Cortex of kidney (tissue), 1 donor: ENCODE measurements around the gene SPINK1.
"Not testable (repeated sequence)": the region's sequence is repeated elsewhere in the genome, so short reads cannot be mapped to it uniquely, and the experiment has no call there.

Experiments
- DNase-seq: peaks from one replicate; lab custom pipeline; 2025; lab: John Stamatoyannopoulos, UW

Gene SPINK1

DNA sequence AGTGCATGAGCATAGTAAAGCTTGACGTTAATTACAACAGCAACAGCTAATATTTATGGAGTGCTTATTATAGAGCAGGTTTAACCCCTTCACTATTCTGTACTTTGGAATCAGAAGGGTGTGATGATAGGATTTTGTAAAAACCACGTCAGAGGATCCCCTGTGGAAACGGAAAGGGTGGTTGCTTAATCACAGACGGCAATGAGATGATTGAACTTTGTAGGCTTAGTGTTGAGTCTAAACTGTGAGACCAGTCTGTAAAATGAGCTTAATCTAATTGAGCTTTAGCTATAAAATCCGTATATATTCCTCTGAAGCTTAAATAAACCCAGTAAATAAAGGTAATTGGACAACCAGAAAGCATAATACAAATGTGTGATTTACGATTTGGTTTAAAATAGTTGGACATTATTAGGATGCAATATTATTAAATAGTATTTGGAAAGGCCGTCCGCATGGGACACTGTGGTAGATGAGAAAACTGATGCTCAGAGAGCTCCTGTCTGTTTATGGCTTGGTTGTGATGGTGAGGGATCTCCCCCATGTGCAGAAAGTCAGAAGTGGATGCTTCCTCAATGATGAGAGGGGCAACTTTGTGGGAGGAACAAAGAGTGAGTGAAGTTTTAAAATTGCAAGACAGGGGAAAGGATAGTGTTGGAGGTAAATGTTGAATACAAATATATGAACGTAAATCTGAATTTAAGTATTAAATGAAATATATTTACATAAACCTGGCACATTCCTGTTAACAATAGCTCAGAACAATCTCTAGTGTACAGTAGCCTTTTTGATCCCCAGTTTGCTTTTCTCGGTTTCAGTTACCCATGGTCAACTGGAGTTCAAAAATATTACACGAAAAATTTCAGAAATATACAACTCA is 23.7 kb upstream of the SPINK1 start:
- DNase-seq, result no peak

GRCh38 chr5:147854331-147854730 is 22.9 kb upstream of the SPINK1 start:
- no peak for DNase-seq

- DNase-seq, result no peak
These were observed 22.0 kb upstream of the SPINK1 start for GRCh38 chr5:147853372-147853987.

DNA sequence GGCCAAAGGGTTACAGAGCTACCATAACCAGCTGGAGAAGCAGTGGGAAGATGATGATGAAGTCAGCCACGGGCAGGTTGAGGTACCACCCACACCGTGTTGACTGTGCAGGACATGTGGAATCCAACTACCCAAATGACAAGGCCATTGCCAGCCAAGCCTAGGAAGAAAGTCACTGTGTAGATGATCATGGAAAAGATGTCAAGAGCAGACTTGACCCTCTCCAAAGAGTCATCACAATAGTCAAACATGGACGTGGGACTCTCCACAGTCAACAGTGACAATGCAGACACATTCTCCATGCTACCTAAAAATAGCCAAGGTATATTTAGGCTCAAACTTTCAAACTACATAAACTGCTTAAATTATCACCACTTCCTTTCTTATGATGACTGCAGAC is 20.9 kb upstream of the SPINK1 start:
- no peak for DNase-seq

DNA sequence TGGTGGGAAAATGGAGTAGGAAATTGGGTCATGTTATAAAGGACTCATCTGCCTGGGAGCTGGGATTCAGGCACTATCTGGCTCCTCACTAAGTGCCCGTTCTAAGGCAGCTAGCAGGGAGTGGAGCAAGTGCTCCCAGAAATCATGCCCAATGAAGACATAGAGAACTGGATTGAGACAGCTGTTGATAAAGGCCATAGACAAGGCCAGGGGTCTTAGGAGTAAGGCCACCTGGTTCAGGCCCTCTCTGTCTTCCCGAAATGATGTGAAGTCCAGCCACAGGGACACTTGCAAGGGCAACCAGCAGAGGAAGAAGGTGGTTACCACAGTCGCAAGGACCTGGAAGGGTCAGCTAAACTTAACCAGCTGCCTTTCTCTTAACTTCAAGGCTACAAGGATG is 20.1 kb upstream of the SPINK1 start:
- DNase-seq, result no peak

- DNase-seq, result no peak
These were observed 17.8 kb upstream of the SPINK1 start for GRCh38 chr5:147849226-147849625.

GRCh38 chr5:147845618-147846017 is 14.1 kb upstream of the SPINK1 start:
- DNase-seq, result no peak

DNA sequence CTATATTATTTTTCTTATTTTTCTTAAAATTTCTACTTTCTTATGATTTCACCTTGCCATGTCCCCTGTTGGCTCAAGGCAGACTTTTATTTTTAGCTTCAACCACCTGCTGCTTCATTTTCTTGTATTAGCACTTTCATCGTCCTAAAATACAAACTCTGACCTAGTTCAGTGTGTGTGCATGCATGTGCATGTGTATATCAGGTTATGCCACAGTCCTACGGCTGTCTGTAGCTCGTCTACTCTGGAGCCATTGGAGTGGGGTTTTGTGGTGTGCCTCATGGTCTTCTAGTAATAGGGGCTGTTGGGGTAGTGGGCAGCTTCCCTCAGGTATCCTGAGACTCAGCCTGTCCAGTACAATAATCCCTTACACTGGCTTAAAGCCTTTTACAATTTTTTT is 13.4 kb upstream of the SPINK1 start:
- DNase-seq, result no peak

DNA sequence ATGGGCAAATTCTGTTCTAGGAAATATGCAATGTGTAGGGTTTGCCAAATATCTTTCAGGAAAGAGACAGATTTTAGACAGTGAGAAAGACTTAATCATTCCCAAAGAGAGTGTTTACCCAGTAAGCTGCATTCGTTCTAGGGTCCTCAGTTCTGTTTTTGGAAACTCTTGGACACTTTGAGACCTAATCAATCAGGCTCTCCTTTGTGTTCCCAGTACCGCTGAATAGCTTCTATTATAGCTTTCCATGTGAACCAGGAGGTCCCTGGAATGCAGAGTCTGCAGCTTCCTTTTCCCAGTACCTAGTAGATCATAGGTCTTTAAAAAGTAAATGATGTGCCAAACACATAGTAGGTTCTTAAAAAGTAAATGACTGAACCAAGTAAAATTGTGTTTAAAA is 11.4 kb upstream of the SPINK1 start:
- DNase-seq, result no peak

- DNase-seq, result no peak
These were observed 5.0 kb upstream of the SPINK1 start for GRCh38 chr5:147836439-147836838.

DNA sequence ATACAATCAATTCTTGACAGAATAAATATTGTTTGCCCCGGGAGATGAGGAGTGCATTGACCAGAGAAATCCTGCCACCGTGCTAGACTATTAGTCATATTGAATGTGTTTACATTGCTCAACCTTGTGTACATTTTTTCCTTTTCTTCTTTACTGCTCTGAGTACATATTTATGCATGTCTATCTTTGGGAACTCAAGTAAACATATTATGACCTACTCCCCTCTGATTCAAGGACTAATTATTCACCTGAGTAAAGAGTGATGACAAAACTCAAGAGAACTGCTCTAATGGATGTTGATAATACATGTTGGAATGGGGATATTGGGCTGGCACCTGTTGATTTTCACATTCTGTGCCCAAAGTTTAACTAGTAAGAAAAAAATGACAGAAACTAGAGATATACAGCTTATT is 3.9 kb upstream of the SPINK1 start:
- DNase-seq, result no peak

DNA sequence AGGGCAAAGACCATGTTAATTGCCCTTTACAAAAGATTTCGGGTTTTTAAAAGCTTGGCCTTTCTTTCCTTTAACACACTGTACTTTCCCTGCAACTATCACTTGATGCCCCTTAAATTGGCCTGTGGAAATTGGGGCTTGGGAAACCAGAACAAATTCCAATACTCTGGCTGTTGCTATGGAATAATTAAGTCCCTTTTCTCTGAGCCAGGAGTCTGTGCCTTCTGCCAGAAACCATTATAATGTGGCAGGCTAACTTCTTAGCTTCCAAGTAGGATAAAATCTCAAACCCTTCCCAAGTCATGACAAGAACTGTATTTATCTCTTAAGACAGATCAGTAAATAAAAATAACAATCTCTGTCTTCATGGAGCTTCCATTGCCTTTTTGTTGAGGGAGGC is 1.1 kb upstream of the SPINK1 start:
- no peak for DNase-seq

GRCh38 chr5:147830035-147830434 is 1.4 kb downstream of the SPINK1 start:
- DNase-seq, result no peak

DNA sequence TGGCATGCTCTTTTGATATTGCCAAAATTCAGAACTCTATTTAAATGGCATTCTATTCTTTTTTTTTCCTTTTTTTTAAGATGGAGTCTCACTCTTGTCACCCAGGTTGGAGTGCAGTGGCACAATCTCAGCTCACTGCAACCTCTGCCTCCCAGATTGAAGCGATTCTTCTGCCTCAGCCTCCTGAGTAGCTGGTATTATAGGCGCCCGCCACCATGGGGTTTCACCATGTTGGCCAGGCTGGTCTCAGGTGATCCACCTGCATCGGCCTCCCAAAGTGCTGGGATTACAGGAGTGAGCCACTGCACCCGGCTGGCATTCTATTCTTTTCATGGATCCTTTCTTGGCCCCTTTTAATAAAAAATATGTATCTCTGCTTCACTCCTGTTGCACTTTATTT is 4.5 kb downstream of the SPINK1 start:
- DNase-seq, result not testable (repeated sequence)

DNA sequence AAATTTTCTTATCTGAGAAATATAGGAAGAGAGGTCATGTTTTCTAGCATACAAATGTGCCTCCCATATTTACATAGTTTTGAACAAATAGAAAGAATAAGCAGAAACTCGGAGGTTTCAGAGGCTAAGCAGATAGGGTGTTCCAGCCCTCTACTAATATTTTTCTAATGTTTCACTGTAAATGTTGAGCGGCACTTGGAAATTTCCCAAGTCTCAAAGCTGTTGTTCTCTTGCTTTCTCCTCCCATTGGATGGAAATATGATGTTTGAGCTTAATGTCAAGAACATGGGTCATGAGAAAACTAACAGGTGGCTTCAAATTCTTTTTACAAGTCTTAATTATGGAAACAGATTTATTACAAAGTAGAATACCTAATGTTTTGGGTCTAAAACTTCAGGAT is 5.1 kb downstream of the SPINK1 start:
- no peak for DNase-seq

DNA sequence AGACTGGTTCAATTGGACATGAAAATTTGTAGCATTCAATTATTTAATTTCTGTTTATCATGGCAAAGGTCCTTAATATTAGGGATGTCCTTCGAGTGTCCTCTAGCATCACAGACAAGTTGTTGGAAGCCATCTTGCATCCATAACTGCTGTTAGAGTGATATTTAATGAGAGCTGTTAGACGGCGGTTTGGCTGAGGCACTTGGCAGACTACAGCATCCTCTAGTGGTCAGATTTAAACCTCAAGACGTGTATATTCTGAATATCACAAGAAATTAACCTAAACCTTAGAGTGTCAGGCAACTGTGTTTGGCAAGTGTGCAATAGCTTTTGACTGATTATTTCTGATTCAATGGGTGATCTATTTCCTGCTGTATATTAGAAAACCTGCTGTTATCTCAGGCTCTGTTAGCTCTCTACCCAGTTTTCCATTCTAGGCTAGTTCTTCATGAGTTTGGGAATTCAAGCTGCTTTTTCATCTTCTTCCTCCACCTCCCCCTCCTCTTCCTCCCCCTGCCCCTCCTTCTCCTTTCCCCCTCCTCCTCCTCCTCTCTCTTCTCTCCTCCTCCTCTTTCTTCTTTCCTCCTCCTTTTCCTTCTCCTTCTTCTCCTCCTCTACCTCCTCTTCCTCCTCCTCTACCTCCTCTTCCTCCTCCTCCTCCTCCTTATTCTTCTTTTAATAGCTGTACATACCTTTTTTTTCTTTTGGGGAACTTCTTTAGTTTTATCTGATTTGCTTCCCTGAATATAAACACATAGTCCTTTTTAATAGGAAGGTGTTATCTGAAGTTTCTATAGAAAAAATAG is 8.6 kb downstream of the SPINK1 start:
- no peak for DNase-seq

DNA sequence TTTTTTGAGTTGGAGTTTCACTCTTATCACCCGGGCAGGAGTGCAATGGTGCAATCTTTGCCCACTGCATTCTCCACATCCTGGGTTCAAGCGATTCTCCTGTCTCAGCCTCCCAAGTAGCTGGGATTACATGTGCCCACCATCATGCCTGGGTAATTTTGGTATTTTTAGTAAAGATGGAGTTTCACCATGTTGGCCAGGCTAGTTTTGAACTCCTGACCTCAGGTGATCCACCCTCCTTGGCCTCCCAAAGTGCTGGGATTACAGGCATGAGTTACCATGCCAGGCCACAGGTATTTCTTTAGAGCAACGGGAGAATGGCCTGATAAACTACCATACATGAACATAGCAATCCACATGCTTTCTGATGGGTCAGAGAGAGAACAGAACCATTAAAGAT is 9.2 kb downstream of the SPINK1 start:
- DNase-seq, result not testable (repeated sequence)

DNA sequence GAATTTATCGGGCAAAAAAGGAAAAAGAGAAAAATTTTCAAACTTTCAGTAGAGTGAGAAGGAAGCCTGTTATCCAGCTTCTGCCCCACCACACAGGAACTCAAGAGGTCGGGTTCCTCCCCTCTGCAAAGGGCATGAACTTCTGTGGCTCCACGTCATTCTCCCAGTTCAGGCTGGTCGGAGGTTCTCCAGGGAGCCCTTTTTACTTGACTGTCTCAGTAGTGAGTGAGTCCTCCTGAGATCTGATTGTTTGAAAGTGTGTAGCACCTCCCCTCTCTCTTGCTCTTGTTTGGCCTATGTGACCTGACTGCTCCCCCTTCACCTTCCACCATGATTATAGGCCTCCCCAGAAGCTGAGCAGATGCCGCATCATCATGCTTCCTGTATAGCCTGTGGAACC is 9.7 kb downstream of the SPINK1 start:
- DNase-seq, result no peak

DNA sequence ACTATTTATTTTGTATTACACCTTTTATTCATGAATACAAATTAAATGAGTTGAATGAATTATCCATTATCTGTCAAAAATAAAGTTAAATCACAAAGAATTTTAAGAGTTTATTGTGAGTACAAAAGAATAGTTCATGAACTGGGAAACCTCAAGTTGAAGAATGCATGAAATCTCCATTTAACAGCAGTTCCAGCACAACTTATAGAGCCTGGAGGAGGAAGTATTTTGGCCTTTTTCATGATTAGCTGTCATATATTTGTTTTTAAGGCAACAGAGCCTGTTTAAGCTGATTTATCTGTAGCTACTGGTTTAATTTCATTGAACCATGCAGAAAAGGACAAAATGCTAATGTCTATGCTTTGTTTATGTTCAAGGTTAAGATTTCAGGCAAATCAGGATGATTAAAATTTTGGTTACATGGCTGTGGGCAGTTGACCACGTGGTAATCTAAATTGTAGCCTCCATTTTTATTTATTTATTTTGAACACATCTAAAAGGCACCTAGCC is 12.2 kb downstream of the SPINK1 start:
- DNase-seq, result no peak

DNA sequence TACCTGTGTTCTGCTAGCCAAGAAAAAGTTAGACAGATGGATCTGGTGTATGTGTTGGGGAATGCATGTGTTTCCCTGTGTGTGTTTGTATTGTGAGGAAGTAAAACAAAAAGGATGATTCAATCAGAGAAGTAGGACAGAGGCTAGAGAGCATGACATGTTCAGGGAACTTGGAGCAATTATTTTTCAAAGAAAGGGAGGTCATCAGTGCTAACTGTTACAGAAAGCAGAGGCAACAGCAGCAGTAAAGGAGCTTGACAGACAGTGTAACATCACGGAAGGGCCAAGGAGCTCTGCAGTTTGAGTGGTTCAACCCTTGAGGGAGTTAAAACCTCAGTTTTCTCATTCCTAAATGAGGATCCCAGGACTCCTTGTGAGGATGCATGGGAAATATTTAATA is 13.2 kb downstream of the SPINK1 start:
- no peak for DNase-seq

DNA sequence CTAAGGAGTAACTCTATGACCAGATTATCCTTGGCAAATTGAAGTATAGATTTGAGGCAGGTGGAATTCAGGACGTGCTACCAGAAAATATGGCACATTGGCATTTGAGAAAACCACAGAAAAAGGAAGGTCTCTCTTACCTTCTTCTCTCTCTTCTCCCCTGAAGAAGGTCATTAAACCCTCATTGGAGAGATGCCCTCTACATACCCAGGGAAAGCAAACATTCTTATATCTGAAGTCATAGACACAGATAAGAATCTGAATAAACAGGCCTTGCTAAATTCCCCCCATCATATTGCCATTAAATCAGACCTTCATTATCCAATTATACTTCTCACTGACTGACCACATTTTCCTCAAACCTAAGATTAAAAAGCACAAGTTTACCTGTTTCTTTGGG is 17.8 kb downstream of the SPINK1 start:
- DNase-seq, result no peak

DNA sequence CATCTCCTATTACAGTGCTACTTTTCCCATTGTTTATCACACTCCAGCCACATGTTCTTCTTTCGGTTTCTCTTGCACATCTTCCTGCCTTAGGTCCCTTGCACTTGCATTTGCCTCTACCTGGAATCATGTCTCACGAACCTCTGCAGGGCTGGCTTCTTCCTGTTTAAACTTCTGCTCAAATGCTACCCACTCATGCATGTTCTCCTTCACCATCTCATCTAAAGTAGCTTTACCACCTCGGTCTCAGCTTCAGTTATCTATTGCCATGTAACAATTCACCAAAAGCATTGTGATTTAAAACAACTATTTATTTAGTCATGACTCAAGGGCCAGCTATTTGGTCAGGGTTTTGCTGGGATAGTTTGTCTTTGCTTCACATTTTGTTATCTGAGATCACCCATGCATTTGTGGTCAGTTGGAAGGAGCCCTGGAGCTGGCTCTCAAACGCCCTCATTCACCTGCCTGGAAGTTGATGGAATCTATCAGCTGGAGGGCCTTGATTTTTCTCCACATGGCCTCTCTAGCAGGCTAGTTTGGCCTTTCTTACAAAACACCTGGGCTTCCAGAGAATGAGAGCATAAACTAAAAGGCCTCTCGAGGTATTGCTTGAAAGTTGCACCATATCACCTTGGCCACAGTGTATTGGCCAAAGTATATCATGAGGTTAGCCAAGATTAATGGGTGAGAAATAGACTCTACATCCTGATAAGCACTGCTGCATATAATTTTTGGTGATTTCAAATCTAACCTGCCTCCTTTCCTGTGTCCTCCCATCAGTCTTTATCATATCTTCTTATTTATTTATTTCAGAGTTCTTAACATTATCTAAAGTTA is 21.4 kb downstream of the SPINK1 start:
- DNase-seq, result no peak
